K562 (cell line): ENCODE data around the gene SS18L1. TPM values are rescaled to one million over a fixed set of nuclear protein-coding genes. Genes with fewer than 3 reads are reported as not detected.

Experiments
- ATAC-seq: fragments of 200-7000 bp; cut with Tn5 transposase; 3 replicates; pipeline ENCODE4 v1.9.1; 2020; ENCODE audit warnings: moderate library complexity
- BruUV-seq: library from RNA; stranded (reverse); fragments of 400-500 nt; replicated peaks from 2 replicates; lab custom pipeline; 2021; lab: Mats Ljungman, UMichigan
- CTCF ChIA-PET: fragments of 300-600 bp; formaldehyde crosslinking; extraction: SDS; loops from one replicate; lab custom pipeline; 2021; ENCODE audit warnings: low intra/inter-chr PET ratio; lab: Yijun Ruan, JAX
- POLR2A ChIA-PET: fragments of 300-600, 350-650 bp; sonication (Branson Sonifier 250); formaldehyde crosslinking; extraction: SDS; loops from one replicate; lab custom pipeline; 2021; ENCODE audit warnings: antibody characterized with exemption, inconsistent platforms; lab: Yijun Ruan, JAX
- DNase-seq, 4 experiments: peaks; one replicate each; pipeline versions ENCODE4 v3.0.0 to v3.0.0-alpha.2; 2011 to 2018; ENCODE audit warnings: low spot score in 3 of 4, mixed read lengths in 3 of 4; ENCODE audit errors: extremely low read depth in 1 of 4
- FAIRE-seq: peaks from 2 replicates; lab custom pipeline; 2011; peaks lifted over from hg19 to GRCh38; lab: Jason Lieb, UNC
- H2AFZ ChIP-seq: 2 replicates; pipeline ENCODE4 v1.6.0; 2011; ENCODE audit warnings: low read depth, low read length, control low read depth, inconsistent platforms
- H3K27ac ChIP-seq: fragments of 200-600 bp; 3 replicates; pipeline ENCODE4 v1.8.0; 2011; ENCODE audit warnings: low read depth, mild to moderate bottlenecking, control low read depth, inconsistent platforms, low read length, moderate library complexity, mixed read lengths; ENCODE audit errors: extremely low read depth
- H3K27me3 ChIP-seq, 2 experiments: fragments of 300-600 bp in 1 of 2; 2 replicates in 1 of 2; 3 replicates in 1 of 2; pipeline versions ENCODE4 v1.6.0 to v1.8.0; 2011; ENCODE audit warnings: inconsistent platforms in 2 of 2, low read length in 2 of 2, mild to moderate bottlenecking in 1 of 2, mixed read lengths in 1 of 2, moderate library complexity in 1 of 2; ENCODE audit not compliant: control insufficient read depth in 2 of 2, insufficient read depth in 2 of 2
- H3K36me3 ChIP-seq: fragments of 300-600 bp; 3 replicates; pipeline ENCODE4 v1.8.0; 2011; ENCODE audit warnings: mild to moderate bottlenecking, low read length, inconsistent platforms; ENCODE audit not compliant: control insufficient read depth, insufficient read depth
- H3K4me1 ChIP-seq, 2 experiments: fragments of 200-600 bp in 1 of 2; replicated peaks in 1 of 2; 2 replicates in 1 of 2; 3 replicates in 1 of 2; pipeline versions ENCODE4 v1.5.1 to v1.8.0; 2011; ENCODE audit warnings: inconsistent platforms in 2 of 2, low read length in 2 of 2, mild to moderate bottlenecking in 1 of 2, mixed read lengths in 1 of 2, moderate library complexity in 1 of 2; ENCODE audit not compliant: control insufficient read depth in 2 of 2, insufficient read depth in 2 of 2
- H3K4me2 ChIP-seq: 2 replicates; pipeline ENCODE4 v1.6.1; 2011; ENCODE audit warnings: low read length, control low read depth, inconsistent platforms, mixed read lengths; ENCODE audit not compliant: insufficient read depth
- H3K4me3 ChIP-seq: fragments of 200-600 bp; sonication (generic), shearing (Covaris generic); 2 replicates; pipeline ENCODE4 v1.5.1; 2016; ENCODE audit warnings: control low read depth, inconsistent platforms
- H3K79me2 ChIP-seq: fragments of 200-600 bp; 3 replicates; pipeline ENCODE4 v1.8.0; 2011; ENCODE audit warnings: low read length, inconsistent platforms; ENCODE audit not compliant: control insufficient read depth, insufficient read depth
- H3K9ac ChIP-seq, 2 experiments: 2 replicates each; pipeline versions ENCODE4 v1.6.0 to v1.6.1; 2011; ENCODE audit warnings: low read depth in 2 of 2, low read length in 2 of 2, control low read depth in 1 of 2, inconsistent platforms in 1 of 2, mild to moderate bottlenecking in 1 of 2, mixed read lengths in 1 of 2; ENCODE audit not compliant: insufficient read depth in 1 of 2
- H3K9me1 ChIP-seq: one replicate; pipeline ENCODE4 v1.6.0; 2011; ENCODE audit warnings: inconsistent platforms, mild to moderate bottlenecking, low read length, moderate library complexity; ENCODE audit not compliant: control insufficient read depth, insufficient read depth
- H3K9me3 ChIP-seq: replicated peaks from 2 replicates; pipeline ENCODE4 v1.5.1; 2011; ENCODE audit warnings: low read depth, low read length, inconsistent platforms; ENCODE audit not compliant: control insufficient read depth, insufficient read depth
- H4K20me1 ChIP-seq: replicated peaks from 2 replicates; pipeline ENCODE4 v1.6.1; 2011; ENCODE audit warnings: low read length, inconsistent platforms, mixed read lengths; ENCODE audit not compliant: control insufficient read depth, insufficient read depth
- CCNT2 ChIP-seq: IDR thresholded peaks from 2 replicates; pipeline ENCODE4 v1.6.1; 2011; ENCODE audit warnings: borderline replicate concordance, low read depth, mild to moderate bottlenecking, moderate library complexity, mixed read lengths, low read length; ENCODE audit not compliant: insufficient read length; ENCODE audit errors: extremely low read depth
- GATA2 ChIP-seq: sonication (generic); formaldehyde crosslinking; IDR thresholded peaks from 2 replicates; pipeline ENCODE4 v1.4.0; 2020; ENCODE audit warnings: mild to moderate bottlenecking, missing genetic modification reagents
- KDM5B ChIP-seq: fragments of 200-600 bp; sonication (generic); IDR thresholded peaks from 2 replicates; pipeline ENCODE4 v1.6.1; 2012; ENCODE audit warnings: low read depth, mild to moderate bottlenecking, moderate library complexity, low read length, control low read depth, inconsistent platforms; ENCODE audit not compliant: insufficient replicate concordance
- LEF1 ChIP-seq: fragments of 450-650 bp; IDR thresholded peaks from 2 replicates; pipeline ENCODE4 v1.6.1; 2016; ENCODE audit warnings: mild to moderate bottlenecking
- NBN ChIP-seq: fragments of 450-650 bp; IDR thresholded peaks from 2 replicates; pipeline ENCODE4 v1.6.1; 2016; ENCODE audit warnings: low read depth, mild to moderate bottlenecking
- POLR3A ChIP-seq: IDR thresholded peaks from 2 replicates; pipeline ENCODE4 v1.6.1; 2011; ENCODE audit warnings: borderline replicate concordance, mild to moderate bottlenecking, moderate library complexity; ENCODE audit not compliant: insufficient read length, insufficient read depth; ENCODE audit errors: extremely low read depth
- RBM14 ChIP-seq: fragments of 200-400 bp; formaldehyde crosslinking; IDR thresholded peaks from 2 replicates; pipeline ENCODE4 v1.6.1; 2018; ENCODE audit warnings: low read depth, mild to moderate bottlenecking, low read length, moderate library complexity, borderline replicate concordance; ENCODE audit not compliant: insufficient read depth
- SIX5 ChIP-seq, 2 experiments: IDR thresholded peaks; 2 replicates each; pipeline ENCODE4 v1.6.1; 2011; ENCODE audit warnings: low read length in 2 of 2, borderline replicate concordance in 1 of 2, low read depth in 1 of 2, mild to moderate bottlenecking in 1 of 2, moderate library complexity in 1 of 2; ENCODE audit not compliant: insufficient read depth in 1 of 2
- ZBTB12 ChIP-seq: fragments of 250-450 bp; sonication (Bioruptor Pico); IDR thresholded peaks from 2 replicates; pipeline ENCODE4 v1.4.0; 2020
- WGBS: fragments of 100-300 bp; shearing (Covaris generic); methylation state at CpG from one replicate; pipeline ENCODE4 v1.1.6; 2016; ENCODE audit warnings: low coverage, mixed read lengths; ENCODE audit not compliant: insufficient coverage; ENCODE audit errors: missing lambda C conversion rate; 5-methylcytosine and 5-hydroxymethylcytosine counted together
- in situ Hi-C: fragments of 300-500 bp; cut with MboI; formaldehyde crosslinking; loops from 4 replicates; pipeline ENCODE4 v1.15.0; 2018; ENCODE audit warnings: inconsistent platforms, mixed read lengths
- intact Hi-C: fragments of 100-400 bp; cut with micrococcal nuclease; formaldehyde crosslinking; loops from 2 replicates; pipeline ENCODE4 v1.14.2; 2022
- polyA plus RNA-seq, 8 experiments: library from polyadenylated mRNA; depleted of rRNA in 4 of 8; stranded (reverse) in 5 of 8; unstranded in 3 of 8; fragments of >200 nt; fragmentation: Nextera tagmentation in 2 of 8; fragmentation: Illumina TruSeq in 1 of 8; extraction: Ambion mirVana in 2 of 8; extraction: Trizol in 1 of 8; gene quantifications; 2 replicates each; pipeline versions ENCODE4 v1.2.1 to v1.2.3, GENCODE V29; 2011 to 2014; ENCODE audit warnings: inconsistent platforms in 1 of 8, missing spikeins in 1 of 8
- total RNA-seq, 7 experiments: library from RNA; depleted of rRNA in 6 of 7; stranded (reverse); fragments of >200 nt in 6 of 7; fragmentation: Illumina TruSeq in 2 of 7; extraction: Trizol in 2 of 7; gene quantifications; 2 replicates each; pipeline versions ENCODE4 v1.2.1 to v1.2.3, GENCODE V29; 2011 to 2021; ENCODE audit warnings: low replicate concordance in 1 of 7

The SS18L1 gene
- total and polyA plus RNA-seq, 9 of the 15 experiments (the other 6 are each of a cell fraction or from before 2014, with no cell fraction given): 2.7 to 28.3 (median 15.1) TPM

DNA sequence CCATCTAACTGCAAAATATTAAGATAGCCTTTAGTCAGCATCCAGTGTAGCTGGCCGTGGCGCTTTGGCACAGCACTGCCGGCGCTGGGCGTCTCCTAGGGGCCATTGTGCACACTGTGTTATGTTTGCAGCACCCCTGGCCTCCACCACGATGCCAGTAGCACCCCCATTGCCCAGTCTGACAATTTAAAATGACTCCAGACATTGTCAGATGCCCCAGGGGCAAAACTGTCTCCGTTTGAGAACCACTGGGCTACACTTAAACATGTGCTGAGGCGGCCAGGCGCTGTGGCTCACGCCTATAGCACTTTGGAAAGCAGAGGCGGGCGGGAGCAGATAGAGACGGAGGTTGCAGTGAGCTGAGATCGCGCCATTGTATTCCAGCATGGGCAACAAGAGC is 33.3 kb downstream of the SS18L1 start:
- DNase-seq (no peak), ATAC-seq (no peak), FAIRE-seq (no peak)
- WGBS: 91% methylated on average over 13 of the region's 15 CpGs
- in situ Hi-C loops: no loop called here
- no peak overlapping the region for H3K27ac ChIP-seq
- no peaks in the 10 kb centered on the region for H3K9me1 ChIP-seq
- no peak for TF ChIP-seq NBN
- TF ChIP-seq RBM14: no peak
- no peak for TF ChIP-seq POLR3A
- no peak for TF ChIP-seq CCNT2
- no peak for TF ChIP-seq GATA2
- TF ChIP-seq SIX5 (IDR thresholded peaks at IDR 0.05; ENCODE audit: borderline replicate concordance in 1 of 2, insufficient read depth in 1 of 2, low read depth in 1 of 2, low read length in 2 of 2): no peak
- TF ChIP-seq LEF1: no peak
- TF ChIP-seq KDM5B: no peak
- TF ChIP-seq ZBTB12: no peak
- H3K4me1 ChIP-seq: peaks cover 0 to 3% of the 10 kb centered on the region in 2 experiments; a peak in 3 of 5 replicates
- H3K36me3 ChIP-seq: peaks cover 70% of the 10 kb centered on the region; the same call in 2 of the 3 replicates
- no peaks in the 10 kb centered on the region for H3K9me3 ChIP-seq
- H3K9ac ChIP-seq: no peak overlapping the region
- H3K27me3 ChIP-seq: no peaks in the 10 kb centered on the region
- H3K4me2 ChIP-seq: no peak overlapping the region
- no peaks in the 10 kb centered on the region for H4K20me1 ChIP-seq
- CTCF ChIA-PET: no interaction called here
- BruUV-seq: no TSS peak
- H2AFZ ChIP-seq: no peak overlapping the region
- peaks cover 2% of the 10 kb centered on the region for H3K79me2 ChIP-seq
- no peak overlapping the region for H3K4me3 ChIP-seq
- POLR2A ChIA-PET: interaction anchor here (0.6 kb wide), 1 partner anchor 88 kb away, joined by 3 read pairs; no protein-coding TSS in a partner anchor
- intact Hi-C loops: no loop called here
